ENCODE data around the gene MED10.

MED10 gene

GRCh38 chr5:6350277-6351090 is 27.9 kb downstream of the MED10 start:
- DNase-seq (ENCODE audit: low read depth, low spot score): no peak

- DNase-seq (ENCODE audit: low read depth, low spot score): no peak
Measured at GRCh38 chr5:6349387-6349786, 29.0 kb downstream of the MED10 start.

- no peak for DNase-seq (ENCODE audit: low read depth, low spot score)
Measured at GRCh38 chr5:6348476-6349000, 29.8 kb downstream of the MED10 start.

GRCh38 chr5:6347673-6348072 is 30.7 kb downstream of the MED10 start:
- no peak for DNase-seq (ENCODE audit: low read depth, low spot score)

GRCh38 chr5:6347165-6347564 is 31.2 kb downstream of the MED10 start:
- DNase-seq (ENCODE audit: low read depth, low spot score): no peak

GRCh38 chr5:6344593-6344989 is 33.8 kb downstream of the MED10 start:
- DNase-seq (ENCODE audit: low read depth, low spot score): no peak

GRCh38 chr5:6343951-6344592 is 34.3 kb downstream of the MED10 start:
- no peak for DNase-seq (ENCODE audit: low read depth, low spot score)

GRCh38 chr5:6342689-6343315 is 35.5 kb downstream of the MED10 start:
- no peak for DNase-seq (ENCODE audit: low read depth, low spot score)

- no peak for DNase-seq (ENCODE audit: low read depth, low spot score)
Measured at GRCh38 chr5:6340100-6340499, 38.2 kb downstream of the MED10 start.

- DNase-seq (ENCODE audit: low read depth, low spot score): no peak
Measured at GRCh38 chr5:6338871-6339270, 39.5 kb downstream of the MED10 start.

- no peak for DNase-seq (ENCODE audit: low read depth, low spot score)
Measured at GRCh38 chr5:6338135-6338534, 40.2 kb downstream of the MED10 start.

GRCh38 chr5:6333182-6333905 is 45.0 kb downstream of the MED10 start:
- DNase-seq (ENCODE audit: low read depth, low spot score): no peak

- peak; percentile 73 for DNase-seq (ENCODE audit: low read depth, low spot score)
Measured at GRCh38 chr5:6328173-6328572, 50.2 kb downstream of the MED10 start.

- DNase-seq (ENCODE audit: low read depth, low spot score): no peak
Measured at GRCh38 chr5:6326776-6327175, 51.6 kb downstream of the MED10 start.

- DNase-seq (ENCODE audit: low read depth, low spot score): no peak
Measured at GRCh38 chr5:6322163-6322713, 56.1 kb downstream of the MED10 start.

All from ELF-1 (cell line).